Activated naive CD4-positive, alpha-beta T cell treated with anti-CD3 and anti-CD28 coated beads, Interleukin-2, amount 50 U/mL, for 16 hours (primary cell): ENCODE results near the gene UCP3.
A peak's percentile ranks its signal among the peaks of the same experiment; 100 is the strongest.

ENCODE experiments used
- DNase-seq: peaks from one replicate; pipeline ENCODE4 v3.0.0-alpha.2; 2020

Gene UCP3

DNA sequence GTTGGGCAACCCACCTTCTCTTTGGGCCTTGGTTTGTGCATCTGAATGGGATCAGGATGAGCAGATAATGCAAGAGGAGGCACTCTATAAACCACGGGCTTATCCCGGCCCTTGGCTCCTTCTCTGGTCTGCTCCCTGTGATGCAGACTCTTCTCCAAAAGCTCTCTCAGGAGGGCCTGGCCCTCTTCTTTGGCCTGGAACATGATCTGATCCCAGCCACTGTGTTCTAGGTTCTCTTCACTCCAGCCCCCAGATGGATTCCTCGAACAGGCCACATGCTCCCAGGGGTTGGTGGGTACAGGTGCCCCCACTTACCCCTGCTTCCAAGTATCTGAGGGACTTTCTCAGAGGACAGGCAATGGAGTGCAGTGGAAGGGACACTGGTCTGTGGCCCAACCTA, 8.7 kb upstream of the UCP3 start:
- DNase-seq: no peak

DNA sequence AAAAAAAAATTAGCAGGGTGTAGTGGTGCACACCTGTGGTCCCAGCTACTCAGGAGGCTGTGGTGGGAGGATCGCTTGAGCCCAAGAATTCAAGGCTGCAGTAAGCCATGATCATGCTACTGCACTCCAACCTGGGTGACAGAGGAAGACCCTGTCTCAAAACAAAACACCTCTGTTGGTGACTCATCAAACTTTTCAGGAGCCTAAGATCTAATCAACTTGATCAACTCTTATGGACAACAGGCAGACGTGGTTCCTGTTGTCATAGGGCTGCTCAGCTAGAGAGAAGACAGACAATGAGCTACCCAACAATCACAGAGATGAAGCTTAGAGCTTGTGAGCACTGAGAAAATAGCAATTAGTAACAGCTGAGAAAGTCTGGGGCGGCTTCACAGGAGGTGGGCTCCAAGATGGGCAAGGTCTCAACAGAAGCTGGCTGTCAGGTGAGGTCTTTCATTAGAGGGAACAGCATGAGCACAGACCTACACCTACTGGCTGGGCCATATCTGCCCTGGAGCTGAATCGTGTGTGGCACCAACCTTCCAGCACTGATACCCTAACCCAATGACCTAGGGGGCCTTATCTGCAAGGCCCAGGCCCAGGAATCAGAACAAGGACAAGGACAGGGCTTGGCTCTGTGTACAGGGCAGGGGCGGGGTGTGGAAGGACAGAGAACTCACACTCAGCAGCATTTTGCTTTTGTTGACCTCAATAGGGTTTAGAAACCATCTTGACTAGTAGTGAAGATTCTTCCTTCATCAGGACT, 7.2 kb upstream of the UCP3 start:
- DNase-seq: no peak

DNA sequence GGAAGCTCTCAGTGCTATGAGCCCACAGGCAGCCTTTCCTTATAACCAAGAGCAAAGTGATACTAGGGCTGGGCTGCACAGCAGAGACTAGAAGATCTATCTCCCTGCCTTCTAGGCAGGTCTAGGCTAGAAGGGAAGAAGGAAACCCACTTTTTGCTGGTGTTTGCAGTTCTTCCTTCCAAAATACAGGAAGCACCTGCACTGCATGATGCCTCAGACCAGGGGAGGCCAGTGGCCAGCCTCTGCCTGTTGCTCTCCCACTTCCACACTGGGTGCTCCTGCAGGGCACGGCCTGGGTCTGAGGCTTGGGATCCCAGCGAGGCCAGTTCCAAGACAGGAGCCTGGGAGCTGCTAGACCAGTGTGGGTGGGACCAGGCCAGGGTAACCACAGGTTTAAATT, 6.0 kb upstream of the UCP3 start:
- DNase-seq: no peak

DNA sequence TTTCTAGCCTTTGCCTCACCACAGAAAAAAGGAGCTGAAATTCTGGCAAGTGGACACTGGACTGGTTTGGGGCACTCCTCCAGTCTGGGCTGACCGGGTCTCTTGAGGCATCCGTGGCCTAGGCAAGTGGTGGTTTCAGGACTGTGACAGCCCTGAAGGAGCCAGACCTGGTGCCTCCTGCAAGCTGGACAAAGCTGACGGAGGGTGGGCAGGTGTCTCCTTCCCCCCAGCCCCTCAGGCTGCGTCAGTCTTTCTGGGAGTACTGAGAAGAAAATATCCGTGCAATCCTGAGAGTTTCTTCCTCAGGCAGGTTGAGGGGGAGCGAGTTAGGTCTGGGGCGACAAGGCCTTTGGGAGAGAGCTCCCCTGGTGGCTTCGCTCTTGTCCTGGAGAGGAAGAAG, 4.3 kb upstream of the UCP3 start:
- DNase-seq: no peak

DNA sequence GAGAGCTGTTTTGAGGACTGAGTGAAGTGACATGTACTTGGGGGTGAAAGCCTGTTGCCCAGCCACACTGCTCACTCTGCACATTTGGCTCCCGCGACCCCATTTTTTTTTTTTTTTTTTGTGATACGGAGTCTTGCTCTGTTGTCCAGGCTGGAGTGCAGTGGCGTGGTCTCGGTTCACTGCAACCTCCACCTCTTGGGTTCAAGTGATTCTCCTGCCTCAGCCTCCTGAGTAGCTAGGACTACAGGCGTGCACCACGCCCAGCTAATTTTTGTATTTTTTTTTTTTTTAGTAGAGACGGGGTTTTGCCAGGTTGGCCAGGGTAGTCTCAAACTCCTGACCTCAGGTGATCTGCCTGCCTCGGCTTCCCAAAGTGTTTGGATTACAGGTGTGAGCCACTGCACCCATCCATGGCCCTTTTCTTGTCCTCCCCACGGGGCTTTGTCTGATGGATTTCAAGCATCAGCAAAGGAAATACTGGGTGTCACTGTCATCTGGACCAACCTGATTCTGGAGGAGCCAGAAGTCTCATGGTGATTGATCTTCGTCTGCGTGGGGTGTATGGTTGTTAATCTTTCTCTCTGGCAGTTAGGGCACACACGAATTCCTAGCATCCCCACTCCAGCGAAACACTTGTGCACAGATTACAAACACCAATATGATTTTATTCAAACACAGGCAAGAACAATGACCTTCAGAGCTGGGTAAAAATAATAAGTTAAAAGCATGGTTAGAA, 3.4 kb upstream of the UCP3 start:
- no peak for DNase-seq

DNA sequence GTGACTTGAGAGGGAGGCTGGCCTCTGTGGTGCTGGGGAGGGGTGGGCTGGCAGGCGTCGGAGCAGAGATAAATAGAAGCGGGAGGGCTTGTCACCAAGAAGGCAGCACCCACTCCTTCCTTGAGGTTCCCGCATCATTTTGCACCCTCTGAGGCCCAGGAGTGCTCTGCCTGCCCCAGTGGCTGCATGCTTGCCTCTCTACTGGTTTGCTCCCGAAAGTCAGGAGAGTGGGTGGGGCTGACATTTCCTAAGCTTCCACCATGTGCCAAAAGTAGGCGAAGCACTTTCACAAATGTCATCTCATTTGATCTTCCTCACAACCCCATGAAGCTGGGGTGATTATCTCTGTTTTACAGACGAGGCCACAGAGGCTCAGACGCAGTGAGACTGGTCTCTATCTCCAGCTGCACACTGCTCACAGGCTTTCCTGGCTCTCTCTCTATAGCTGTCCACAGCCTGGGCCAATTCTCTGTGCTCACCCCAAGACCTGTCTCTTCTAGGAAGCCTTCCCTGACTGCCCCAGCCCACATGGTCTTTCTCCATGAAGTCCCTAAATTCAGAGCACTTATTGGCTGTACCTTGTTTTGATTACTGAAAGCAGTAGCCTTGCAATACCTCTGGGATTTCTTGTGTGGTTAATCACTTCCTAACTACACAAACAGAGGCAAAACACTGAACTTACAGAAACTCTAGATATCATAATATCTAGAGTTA, 2.6 kb upstream of the UCP3 start:
- DNase-seq: no peak

DNA sequence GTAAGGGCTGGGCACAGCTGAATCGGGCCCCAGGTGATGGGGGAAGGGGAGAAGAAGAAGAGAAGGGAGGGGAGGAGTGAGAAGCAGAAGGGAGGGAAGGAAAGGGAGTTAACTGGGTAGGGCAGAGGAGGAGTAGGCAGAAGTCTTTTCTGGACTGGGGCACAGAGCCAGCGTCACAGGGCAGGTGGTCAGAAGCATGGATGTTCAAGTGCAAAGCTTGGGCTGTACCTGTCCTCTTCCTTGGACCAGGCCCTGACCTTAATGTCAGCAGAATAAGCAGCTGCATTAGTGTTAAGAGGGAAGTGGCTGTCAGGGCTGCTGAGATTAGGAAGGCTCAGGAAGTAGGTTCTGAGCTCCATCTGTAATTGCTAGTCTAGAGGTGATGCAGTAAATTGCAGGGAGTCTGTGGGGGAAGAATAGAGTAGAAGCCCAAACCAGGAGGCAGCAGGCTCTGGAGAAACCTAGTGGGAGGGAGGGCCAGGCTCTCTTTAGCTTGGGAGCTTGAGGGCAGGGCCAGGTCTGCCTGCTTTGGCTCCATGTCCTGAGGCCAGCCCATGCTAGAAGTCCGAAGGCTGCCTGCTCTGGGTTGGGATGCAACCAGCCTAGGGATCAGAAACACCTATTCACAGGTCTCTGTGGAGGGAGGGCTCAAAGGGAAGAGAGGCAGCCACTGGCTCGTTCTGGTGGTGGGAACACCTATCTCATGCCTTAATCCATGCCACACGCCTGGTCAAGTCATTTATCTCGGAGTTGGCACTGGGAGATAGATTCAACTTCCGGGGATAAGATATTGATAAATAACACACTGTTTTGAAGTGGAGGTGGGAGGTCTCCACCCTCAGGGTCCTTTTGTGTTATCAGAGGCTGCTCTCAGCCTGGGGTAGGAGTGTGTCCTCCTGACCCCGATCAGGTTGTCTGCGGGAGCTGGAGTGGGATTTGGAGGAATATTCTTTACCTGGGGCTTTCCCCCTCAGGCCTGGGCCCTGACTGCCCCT, 1.7 kb upstream of the UCP3 start:
- no peak for DNase-seq

DNA sequence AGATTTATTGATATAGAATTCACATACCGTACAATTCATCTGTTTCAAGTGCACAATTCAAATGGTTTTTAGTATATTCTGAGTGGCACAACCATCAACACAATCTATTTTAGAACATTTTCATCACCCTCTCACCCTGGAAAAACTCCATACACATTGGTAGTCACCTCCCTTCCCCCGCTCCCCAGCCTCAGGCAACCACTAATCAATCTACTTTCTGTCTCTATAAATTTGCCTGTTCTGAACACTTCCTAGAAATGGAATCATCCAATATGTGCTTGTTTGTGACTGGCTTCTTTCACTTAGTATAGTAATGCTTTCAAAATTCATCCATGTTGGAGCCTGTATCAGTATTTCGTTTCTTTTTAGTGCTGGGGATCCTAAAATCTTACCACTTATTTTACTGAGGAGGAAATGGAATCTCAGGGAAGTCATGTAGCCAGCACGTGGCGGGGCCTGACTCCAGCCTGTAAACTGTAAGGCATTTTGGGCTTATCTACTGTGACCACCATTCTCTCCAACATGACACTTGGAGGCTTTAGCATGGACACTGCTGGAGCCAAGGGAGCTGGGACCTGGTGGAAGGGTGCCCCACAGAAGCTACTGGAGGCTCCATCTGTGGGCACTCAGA, 905 bp upstream of the UCP3 start:
- no peak for DNase-seq

DNA sequence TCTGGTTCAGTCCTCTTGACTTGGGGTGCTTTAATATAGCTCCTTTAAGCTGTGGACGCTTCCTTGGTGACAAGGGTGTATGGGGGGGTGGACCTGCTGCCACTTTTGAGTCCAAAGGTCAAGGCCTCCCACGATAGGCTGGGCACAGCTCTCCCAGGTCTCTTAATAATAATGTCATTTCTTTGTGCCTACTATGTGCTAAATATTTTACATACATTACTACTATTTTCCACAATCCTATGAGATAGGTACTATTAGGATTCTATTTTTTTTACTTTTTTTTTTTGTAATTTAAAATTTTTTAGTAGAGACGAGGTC, 304 bp upstream of the UCP3 start:
- DNase-seq: no peak

DNA sequence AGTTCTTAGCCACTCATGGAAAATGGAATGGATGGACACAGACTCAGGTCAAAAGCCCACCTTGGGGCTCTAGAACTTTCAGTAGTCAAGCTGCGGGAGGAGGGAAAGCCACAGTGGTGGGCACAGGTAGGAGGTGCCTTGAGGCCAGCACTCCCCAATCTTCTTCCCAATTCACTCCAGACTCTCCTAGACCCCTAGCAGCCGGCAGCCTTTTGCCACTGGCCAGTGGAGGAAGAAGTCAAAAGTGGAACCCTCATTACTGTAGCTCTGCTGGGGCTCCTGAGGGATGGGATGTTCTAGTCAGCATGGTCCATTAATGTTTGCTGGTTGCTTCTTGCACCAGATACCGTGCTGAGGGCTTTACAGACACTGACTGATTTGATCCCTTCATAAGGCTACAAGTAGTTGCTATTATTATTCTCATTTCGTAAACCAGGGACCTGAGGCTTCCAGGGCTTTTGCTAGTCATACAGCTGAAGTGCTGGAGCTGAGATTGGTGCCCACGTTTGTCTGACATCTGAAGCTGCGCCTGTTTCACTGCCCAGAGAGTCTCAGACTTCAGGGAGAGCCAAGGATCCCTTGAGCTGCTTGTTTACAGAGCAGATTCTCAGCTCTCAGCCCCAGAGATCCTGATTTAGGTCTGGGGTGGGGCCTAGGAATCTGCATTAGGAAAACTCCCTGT, 1.1 kb downstream of the UCP3 start:
- no peak for DNase-seq

DNA sequence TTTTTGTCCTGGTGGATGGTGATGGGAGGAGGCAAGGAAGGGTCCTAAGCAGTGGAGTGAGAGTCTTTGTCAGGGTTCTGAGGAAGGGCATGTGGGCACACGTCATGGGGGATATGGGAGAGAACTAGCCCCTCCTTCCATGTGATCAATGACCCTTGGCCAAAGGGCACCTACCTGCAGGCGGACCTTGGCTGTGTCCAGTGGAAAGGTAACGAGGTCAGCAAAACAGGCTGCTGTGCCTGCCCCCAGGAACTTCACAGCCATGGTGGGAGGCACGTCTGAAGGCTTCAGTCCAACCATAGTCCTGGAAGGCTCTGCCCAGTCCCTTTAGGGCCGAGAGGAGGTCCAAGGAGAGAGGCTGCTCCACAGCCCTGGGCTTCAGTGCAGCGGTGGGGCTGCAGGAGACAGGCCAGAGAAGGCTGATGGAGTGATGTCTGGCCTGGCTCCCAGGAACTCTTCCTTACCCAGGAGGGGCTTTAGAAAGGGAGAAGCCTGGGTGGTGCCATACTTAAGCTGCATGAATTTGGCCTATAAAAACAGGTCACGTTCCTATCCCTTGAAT, 2.1 kb downstream of the UCP3 start:
- DNase-seq: no peak

DNA sequence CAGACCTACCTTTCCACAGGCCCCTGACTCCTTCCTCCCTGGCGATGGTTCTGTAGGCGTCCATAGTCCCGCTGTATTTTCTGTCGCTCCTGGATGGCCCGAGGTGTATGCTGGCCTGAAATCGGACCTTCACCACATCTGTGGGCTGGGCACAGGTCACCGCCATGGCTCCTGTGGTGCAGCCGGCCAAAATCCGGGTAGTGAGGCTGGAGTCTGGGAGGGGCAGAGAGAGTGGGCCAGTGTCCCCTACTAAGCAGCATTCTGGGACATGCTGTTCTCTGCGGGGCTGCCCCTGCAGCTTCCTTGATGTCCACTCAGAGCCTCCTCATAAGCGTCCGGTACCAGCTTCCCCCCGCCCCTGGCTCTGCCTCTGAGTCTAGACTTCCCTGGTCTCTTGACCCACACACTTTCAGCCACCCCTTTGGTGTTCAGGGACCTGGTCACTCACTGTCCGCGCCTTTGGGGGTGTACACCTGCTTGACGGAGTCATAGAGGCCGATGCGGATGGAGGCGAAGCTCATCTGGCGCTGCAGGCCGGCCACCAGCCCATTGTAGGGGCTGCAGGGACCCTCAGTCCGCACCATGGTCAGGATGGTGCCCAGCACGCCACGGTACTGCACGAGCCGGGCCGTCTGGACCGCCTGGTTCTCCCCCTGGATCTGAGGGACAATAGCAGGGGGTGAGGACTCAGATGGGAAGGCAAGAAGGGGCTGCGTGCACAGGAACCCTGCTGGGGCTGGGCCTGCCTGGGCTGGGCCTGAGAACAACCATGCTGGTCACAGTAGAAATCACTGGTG, 3.0 kb downstream of the UCP3 start:
- DNase-seq: no peak

DNA sequence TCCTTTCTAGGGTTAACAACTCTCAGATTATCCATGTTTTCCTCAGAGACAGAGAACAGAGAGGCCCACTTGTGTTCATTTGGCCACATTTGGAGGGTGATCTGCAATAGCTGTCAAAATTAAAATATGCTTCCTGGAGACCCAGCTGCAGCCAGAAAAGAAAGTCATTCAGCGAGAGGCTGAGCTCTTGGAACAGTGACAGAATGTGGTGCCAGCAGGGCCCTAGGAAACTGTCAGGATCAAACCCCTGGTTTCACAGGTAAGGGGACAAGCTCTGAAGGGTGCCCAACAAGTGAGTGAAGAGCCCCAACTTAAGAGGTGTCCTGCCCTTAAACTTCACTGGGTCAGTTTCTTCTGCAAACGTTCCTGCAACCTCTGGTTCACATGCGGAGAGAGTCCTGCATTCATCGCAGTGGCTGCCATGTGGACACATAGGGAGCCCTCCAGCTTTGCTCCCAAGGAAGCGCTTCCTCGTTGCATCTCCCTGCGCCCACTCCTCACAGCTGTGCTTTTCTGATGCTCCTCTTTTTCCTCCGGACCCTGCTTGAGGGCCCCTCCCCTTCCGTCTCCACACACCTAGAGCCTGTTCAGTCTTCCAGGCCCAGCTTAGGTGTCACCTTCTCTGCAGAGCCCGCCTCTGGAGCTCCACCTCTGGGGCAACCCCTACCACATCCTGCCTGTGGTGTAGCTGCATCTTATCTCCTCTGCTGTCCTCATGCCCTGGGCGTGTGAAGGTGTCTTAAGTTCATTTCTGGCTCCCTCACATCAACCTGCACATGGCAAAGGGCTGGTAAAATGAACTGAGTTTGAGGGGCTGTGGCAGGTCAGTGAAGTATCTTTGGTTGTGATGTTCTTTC, 3.9 kb downstream of the UCP3 start:
- peak; percentile 73 for DNase-seq

DNA sequence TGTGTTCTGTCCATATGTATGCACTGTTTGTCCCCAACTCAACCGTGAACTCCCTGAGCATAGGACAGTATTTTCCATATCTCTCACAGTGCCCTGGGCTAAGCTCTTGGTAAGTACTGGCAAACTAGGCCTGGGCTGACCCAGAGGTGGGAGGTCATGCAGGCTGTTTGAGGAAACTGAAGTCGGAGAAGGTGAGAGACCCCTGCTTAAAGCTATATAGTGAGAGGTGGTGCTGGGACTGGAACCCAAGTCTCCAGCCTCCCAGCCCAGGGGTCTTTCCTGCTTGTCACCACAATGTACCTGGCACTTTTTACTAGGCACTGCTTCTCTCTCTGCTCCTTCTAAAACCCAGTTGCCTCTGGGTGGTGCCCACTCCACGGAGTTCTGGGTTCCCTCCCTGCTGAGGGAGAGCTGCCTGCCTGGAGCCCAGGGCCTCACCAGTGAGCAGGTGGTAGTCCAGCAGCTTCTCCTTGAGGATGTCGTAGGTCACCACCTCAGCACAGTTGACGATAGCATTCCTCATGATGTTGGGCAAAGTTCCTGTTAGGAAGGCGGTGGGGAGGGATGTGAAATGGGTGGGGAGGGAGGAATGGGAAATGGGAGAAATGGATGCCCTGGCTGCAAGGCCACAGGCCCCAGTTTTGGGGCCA, 4.7 kb downstream of the UCP3 start:
- no peak for DNase-seq

DNA sequence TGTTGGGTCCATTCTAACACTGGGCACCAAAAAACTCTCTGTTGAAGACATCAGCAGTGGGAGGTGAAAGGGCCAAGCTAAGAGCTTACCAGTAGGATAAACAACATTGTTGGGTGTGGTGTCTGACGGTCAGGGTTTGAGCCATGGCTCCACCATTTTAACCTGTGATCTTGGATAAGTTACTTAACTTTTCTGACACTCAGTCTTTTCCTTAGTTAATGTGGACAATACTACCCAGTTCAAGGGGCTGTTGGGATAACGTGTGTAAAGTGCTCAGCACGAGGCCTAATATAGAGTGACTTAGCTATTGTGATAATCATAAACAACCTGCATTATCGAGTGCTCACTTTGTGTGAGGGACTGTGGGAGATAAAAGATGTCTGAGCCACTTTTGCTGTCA, 6.1 kb downstream of the UCP3 start:
- DNase-seq: no peak

DNA sequence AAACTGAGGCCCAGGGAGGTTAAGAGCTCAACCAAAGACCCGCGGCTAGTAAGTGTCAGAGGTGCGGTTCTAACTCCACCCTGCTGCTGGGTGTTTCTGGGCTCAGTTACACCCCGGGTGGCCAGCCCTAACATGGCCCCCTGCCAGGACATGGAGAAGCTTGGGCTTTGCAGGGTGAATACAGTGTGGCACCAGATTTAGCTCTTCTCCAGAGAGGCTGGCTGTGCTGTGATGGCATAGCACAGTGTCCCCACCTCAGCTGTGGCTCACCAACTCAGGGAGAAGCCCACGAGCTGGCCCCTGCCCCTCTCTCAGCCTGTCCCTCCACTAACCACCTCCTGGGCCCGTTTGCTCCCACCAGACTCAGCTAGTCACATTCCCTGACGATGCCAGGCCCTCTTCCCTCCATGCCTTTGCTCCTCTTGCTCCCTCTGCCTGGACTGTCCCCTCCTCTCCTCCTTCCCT, 7.0 kb downstream of the UCP3 start:
- no peak for DNase-seq

DNA sequence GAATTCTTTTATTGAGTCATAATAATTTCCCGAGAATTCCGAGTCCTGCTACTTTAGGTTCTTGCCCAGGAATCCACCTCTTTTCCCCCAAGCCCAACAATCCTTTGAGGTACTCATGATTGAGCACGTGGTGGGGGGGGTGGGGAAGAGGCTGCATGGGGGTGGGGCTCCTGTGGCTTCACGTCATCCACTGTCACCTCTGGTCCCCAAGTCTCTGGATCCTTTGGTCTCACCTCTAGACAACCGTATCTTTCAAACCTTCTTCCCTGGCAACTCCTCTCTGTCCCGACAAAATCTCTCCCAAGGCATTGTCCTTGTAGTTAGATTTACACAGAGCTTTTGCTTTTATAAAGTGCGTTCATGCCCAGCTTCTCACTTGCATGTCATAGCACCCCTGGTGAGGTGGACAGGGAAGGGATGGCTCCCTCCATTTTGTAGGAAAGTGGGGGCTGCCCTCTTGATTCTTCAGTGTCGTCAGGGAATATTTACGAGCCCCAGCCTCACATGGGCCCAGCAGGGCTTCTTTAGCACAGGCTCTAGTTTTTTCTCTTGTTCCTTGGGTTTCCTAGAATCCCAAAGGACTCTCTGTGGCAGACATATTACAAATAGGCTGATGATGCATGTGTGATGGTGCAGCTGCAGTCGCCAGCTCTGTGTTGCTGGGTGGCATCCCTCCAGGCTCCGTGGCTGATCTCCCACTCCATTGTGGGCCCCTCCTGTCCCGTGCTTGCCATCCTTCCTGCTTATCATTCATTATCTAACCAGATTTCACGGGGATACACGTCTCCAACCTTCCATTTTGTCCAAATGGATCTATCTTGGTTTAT, 8.4 kb downstream of the UCP3 start:
- DNase-seq: no peak
